Activated T-helper 17 cell treated with anti-CD3 and anti-CD28 coated beads, Interleukin-2, amount 50 U/mL, for 72 hours (primary cell): ENCODE measurements around the gene KRT85. TPM values are rescaled to one million over a fixed set of nuclear protein-coding genes. Genes with fewer than 3 reads are reported as not detected.

Source experiments
- ATAC-seq: fragments of 150-1000 bp; cut with Tn5 transposase; replicated peaks from 2 replicates; pipeline ENCODE4 v1.10.0; 2021; ENCODE audit warnings: mild to moderate bottlenecking, moderate library complexity
- H3K27ac Mint-ChIP-seq: one replicate; pipeline ENCODE4 v1.8.0; 2022; ENCODE audit warnings: mixed read lengths
- H3K27me3 Mint-ChIP-seq: one replicate; pipeline ENCODE4 v1.8.0; 2022; ENCODE audit warnings: mixed read lengths
- H3K36me3 Mint-ChIP-seq: one replicate; pipeline ENCODE4 v1.8.0; 2022; ENCODE audit warnings: low read depth, mild to moderate bottlenecking, mixed read lengths
- H3K4me1 Mint-ChIP-seq: one replicate; pipeline ENCODE4 v1.8.0; 2022; ENCODE audit warnings: mixed read lengths
- H3K4me3 Mint-ChIP-seq: one replicate; pipeline ENCODE4 v1.8.0; 2022; ENCODE audit warnings: mild to moderate bottlenecking, mixed read lengths
- H3K9me3 Mint-ChIP-seq: one replicate; pipeline ENCODE4 v1.8.0; 2022; ENCODE audit warnings: mixed read lengths
- total RNA-seq, 2 donors: library from RNA; stranded (reverse); gene quantifications; one replicate each; pipeline ENCODE4 v1.2.3, GENCODE V29; 2022

The KRT85 gene
- total RNA-seq, 2 donors from 2014 or later, result not detected

DNA sequence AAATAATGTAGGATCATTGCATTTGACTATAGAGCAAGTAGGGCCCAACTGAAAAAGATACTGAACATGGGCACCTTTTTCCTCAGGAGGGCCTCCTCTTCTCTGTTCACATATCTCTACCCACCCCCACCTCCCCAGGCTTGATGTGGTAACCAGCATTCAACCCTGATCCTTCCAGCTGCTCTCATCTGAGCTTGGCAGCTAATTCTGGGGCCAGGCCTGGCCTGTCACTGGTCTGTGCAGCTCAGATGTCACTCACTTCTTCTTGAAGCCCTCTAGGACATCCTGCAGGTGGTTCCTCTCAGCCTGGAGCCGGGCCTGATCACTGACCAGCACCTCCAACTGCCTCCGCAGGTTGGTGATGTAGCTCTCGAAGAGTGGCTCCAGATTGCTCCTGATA lies 16.1 kb upstream of the KRT85 start:
- Mint-ChIP-seq H3K9me3 (no peaks in the 10 kb centered on the region), H3K27ac (no peak overlapping the region), H3K4me1 (peaks cover 7% of the 10 kb centered on the region), H3K27me3 (peaks cover 5% of the 10 kb centered on the region), H3K36me3 (no peaks in the 10 kb centered on the region), H3K4me3 (no peak overlapping the region)
- no peak for ATAC-seq

DNA sequence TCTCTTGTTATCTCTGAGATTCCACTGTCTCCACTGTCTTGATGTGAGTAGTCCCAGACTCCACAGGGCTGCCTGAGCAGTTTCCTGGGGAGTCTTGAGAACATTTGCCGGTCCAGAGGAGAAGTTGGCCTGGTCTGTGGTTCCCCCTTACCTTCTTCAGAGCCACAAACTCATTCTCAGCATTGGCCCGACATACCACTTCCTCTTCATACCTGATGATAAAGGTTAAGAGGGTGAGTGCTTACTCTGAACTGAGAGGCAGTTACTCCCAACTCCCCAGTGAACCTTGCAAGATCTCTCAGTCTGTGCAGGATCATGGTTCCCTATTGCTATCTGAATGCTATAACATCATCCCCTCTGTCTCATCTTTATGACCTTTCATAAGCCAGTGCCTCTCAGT lies 15.6 kb upstream of the KRT85 start:
- H3K9me3 Mint-ChIP-seq, result no peaks in the 10 kb centered on the region
- no peaks in the 10 kb centered on the region for H3K36me3 Mint-ChIP-seq
- peaks cover 7% of the 10 kb centered on the region for H3K4me1 Mint-ChIP-seq
- ATAC-seq, result peak; percentile 43
- peaks cover 5% of the 10 kb centered on the region for H3K27me3 Mint-ChIP-seq
- H3K4me3 Mint-ChIP-seq, result no peak overlapping the region
- no peak overlapping the region for H3K27ac Mint-ChIP-seq

DNA sequence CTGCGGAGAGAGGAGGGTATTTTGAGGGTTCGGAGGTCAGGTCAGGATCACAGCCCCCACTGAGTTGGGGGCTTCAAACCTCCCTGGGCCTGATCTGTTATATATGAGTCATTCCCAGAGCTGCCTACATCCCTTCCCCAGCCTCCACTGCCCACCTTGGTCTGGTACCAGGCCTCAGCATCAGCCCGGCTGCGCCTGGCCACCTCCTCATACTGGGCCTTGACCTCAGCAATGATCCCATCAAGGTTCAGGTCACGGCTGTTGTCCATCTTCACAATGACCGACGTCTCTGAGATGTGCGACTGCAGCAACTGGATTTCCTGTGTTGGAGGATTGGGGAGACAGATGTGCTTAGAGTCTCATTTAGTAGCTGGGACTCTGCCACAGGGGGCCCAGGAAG lies 13.9 kb upstream of the KRT85 start:
- Mint-ChIP-seq H3K4me3 (no peak overlapping the region), H3K36me3 (no peaks in the 10 kb centered on the region), H3K27me3 (peaks cover 9% of the 10 kb centered on the region), H3K27ac (no peak overlapping the region), H3K9me3 (no peaks in the 10 kb centered on the region), H3K4me1 (peaks cover 7% of the 10 kb centered on the region)
- ATAC-seq, result no peak

DNA sequence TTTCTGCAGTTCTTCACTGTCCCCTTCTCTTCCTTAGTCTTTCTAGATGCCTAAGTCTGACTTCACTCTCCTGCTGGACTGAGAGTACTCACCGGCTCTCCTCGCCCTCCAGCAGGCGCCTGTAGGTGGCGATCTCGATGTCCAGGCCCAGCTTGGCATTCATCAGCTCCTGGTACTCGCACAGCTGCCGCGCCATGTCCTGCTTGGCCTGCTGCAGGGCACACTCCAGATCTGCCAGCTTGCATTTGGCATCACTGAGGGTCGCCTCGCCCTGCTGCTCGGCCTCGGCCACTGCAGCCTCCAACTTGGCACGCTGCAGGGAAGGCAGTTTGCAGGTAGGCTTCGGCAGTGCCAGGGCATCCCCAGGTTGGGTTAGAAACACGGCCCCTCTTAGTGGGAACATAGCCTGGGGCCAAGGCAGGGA lies 13.0 kb upstream of the KRT85 start:
- no peaks in the 10 kb centered on the region for H3K9me3 Mint-ChIP-seq
- H3K27ac Mint-ChIP-seq, result no peak overlapping the region
- no peaks in the 10 kb centered on the region for H3K36me3 Mint-ChIP-seq
- no peak for ATAC-seq
- H3K4me3 Mint-ChIP-seq, result no peak overlapping the region
- H3K27me3 Mint-ChIP-seq, result peaks cover 9% of the 10 kb centered on the region
- peaks cover 7% of the 10 kb centered on the region for H3K4me1 Mint-ChIP-seq

DNA sequence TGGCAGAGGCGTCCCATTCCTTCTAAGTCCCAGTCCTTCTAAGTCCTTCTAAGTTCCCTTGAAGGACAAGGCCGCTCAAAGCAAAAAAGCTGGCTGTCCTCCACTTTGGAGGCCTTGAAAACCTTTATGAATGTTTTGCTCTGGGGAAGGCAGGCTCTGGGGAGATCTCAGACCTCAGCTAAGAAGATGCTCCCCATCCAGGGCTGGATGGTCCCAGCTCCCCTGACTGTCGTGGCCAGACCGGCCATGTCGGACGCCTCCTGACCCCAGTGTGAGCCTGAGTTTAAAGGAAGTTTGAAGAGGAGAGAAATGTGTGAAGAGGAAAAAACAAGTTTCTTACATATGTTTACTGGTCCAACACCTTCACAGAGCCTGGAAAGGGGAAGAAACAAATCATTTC lies 12.3 kb upstream of the KRT85 start:
- Mint-ChIP-seq H3K9me3 (no peaks in the 10 kb centered on the region), H3K4me3 (no peak overlapping the region), H3K27me3 (peaks cover 9% of the 10 kb centered on the region), H3K27ac (no peak overlapping the region), H3K4me1 (peaks cover 7% of the 10 kb centered on the region), H3K36me3 (no peaks in the 10 kb centered on the region)
- no peak for ATAC-seq

DNA sequence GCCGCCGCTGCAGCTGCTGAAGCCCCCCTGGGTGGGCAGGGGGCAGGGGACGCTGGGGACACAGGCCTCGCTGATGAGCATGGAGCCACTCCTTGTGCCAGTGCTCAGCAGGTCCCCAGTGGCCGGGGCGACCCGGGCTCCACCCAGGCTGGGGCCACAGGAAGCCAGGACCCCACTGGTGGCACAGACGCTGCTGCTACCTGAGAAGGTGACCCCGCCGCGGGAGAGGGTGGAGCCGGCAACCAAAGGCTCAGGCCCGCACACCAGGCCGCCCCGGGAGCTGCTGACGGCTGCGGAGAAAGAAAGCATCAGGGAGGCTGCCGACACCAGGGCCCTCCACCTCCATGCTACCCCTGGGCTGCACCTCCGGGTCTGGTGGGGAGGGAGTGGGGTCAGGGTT lies 10.8 kb upstream of the KRT85 start:
- Mint-ChIP-seq H3K4me1 (peaks cover 6% of the 10 kb centered on the region), H3K27me3 (peaks cover 9% of the 10 kb centered on the region), H3K9me3 (no peaks in the 10 kb centered on the region), H3K36me3 (no peaks in the 10 kb centered on the region), H3K27ac (no peak overlapping the region), H3K4me3 (no peak overlapping the region)
- ATAC-seq, result no peak

DNA sequence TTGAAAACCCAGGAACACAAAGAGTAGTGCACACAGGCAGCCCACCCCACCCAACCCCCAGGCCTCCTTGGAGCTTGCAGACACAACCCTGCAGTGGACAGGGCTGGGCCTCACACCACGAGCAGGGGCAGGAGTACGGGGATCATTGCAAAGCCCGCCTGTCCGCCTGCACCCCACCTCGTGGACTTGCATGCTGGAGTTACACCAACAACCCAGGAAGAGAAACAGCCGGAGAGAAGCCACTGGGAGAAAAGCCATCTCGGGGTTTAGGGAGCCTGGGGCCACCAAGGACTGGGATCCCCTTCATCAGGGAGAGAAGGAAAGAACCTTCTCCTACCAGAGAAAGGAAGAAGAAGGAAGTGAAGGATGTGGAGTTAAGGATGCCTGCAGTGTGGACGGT lies 10.0 kb upstream of the KRT85 start:
- Mint-ChIP-seq H3K4me1 (no peaks in the 10 kb centered on the region), H3K27ac (no peak overlapping the region), H3K9me3 (no peaks in the 10 kb centered on the region), H3K27me3 (peaks cover 9% of the 10 kb centered on the region), H3K4me3 (no peak overlapping the region), H3K36me3 (no peaks in the 10 kb centered on the region)
- ATAC-seq, result no peak

DNA sequence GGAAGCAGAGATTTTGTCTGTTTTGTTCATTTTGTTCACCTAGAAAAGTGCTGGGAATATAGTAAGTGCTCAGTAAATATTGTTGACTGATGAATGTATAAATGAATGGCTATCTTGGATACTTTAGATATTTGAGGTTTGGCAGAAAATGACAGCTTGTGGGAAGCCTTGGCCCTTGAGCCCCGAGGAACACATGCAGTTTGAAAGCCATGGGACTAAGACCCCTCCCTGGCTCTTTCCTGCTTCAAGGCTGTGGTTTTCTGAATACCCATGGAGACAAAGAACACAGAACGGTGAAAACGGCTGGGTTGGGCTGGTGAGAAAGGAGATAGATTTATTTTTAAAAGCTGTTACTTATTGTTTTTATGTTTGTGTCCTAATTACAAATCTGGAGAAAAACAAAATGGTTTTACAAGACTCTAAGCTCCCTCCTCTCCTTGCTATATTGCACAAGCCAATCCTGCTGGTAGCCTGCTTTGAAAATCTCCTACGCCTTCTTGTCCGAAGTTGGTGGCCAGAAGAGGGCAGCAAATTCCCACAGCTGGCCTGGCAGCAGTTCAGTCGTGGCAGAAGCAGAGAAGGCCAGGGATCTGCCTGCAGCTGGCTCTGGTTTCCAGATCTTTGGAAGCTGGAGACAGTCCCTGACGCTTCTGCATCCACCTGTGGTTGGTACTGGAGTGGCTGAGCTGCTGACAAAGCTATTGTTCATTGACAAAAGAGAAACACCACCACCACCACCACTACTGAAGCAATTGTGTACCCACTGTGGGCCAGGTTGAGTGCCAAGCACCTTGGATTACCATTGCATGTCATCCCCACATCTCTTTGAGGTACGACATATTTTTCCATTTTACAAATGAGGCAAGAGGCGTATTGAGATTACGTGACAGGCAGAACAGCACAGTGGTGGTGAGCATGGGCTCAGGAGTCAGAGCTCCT lies 5.2 kb upstream of the KRT85 start:
- Mint-ChIP-seq H3K27me3 (peaks cover 21% of the 10 kb centered on the region), H3K9me3 (no peaks in the 10 kb centered on the region), H3K27ac (no peak overlapping the region), H3K4me1 (no peaks in the 10 kb centered on the region), H3K36me3 (no peaks in the 10 kb centered on the region), H3K4me3 (no peak overlapping the region)
- peak; percentile 50 for ATAC-seq

DNA sequence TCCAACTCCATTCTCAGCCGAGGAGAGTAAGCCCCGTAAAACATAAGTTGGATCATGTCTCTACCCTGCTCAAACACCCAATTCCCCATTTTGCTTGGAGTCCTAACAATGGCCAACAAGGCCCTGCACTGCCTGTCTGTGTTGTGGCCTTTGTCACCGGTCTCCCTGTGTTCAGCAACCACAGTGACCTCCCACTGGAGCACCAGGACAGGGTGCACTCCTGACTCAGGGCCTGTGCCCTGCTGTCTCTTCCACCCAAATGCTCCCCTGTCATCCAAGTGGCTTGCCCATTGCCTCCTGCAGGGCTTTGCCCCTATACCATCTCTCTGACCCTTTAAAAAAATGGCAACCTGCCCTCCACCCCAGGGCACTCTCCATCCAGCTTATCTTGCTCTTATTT lies 4.4 kb upstream of the KRT85 start:
- H3K4me3 Mint-ChIP-seq, result no peak overlapping the region
- H3K36me3 Mint-ChIP-seq, result no peaks in the 10 kb centered on the region
- H3K9me3 Mint-ChIP-seq, result no peaks in the 10 kb centered on the region
- ATAC-seq, result no peak
- no peak overlapping the region for H3K27ac Mint-ChIP-seq
- H3K27me3 Mint-ChIP-seq, result peaks cover 23% of the 10 kb centered on the region
- H3K4me1 Mint-ChIP-seq, result no peaks in the 10 kb centered on the region

DNA sequence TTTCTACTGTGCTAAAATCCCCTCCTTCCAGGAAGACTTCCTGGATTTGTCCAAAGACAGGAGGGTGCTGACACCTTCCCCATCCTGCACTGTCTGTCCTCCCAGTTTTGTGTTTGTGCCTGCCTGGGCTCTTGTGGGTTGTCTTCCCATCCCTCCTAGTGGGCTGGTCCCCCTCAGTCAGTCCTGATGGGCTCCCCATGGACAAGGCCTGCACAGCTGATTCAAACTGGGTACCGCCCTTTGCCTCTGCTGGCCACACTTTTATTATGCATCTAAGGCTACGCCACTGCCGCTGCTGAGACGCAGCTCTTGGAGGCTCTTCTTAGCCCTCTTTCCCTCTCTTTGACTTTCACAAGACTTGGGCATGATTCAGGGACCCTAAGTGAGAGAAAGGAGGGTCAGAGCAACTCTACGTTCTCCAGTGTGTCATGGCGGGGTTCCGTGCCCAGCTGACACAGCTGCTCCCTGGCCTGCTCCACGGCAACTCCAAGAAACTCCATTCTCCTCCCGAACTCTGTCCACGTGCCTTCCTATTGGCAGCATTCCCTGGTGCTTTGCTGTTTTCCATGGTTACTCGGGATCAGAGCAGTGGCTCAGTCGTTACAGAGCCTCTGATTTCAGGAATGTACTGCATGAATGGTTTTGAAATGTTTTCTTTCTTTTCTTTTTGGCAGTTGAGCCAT lies 3.8 kb upstream of the KRT85 start:
- peaks cover 20% of the 10 kb centered on the region for H3K27me3 Mint-ChIP-seq
- H3K9me3 Mint-ChIP-seq, result no peaks in the 10 kb centered on the region
- no peak overlapping the region for H3K27ac Mint-ChIP-seq
- H3K4me1 Mint-ChIP-seq, result no peaks in the 10 kb centered on the region
- H3K4me3 Mint-ChIP-seq, result no peak overlapping the region
- H3K36me3 Mint-ChIP-seq, result no peaks in the 10 kb centered on the region
- ATAC-seq, result no peak

DNA sequence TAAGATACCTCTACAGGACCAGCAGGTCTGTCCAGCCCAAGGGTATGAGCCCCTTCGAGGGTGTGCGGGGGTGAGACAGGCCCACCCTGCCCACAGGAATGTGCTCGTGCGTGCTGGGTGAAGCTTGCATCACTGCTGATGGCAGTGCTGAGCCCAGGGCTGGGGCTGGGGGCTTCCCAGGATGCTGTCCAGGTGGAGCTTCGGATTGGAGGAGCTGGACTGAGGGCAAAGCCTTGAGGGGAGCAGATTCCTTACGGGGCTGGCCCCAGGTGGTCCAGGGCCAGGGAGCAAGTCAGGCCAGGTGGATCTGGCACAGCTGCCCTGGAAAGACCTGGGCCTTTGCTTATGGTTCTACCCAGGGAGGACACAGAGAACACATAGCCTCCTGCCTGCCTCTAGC lies 2.5 kb upstream of the KRT85 start:
- Mint-ChIP-seq H3K27ac (no peak overlapping the region), H3K9me3 (no peaks in the 10 kb centered on the region), H3K27me3 (peaks cover 20% of the 10 kb centered on the region), H3K4me3 (no peak overlapping the region), H3K4me1 (no peaks in the 10 kb centered on the region), H3K36me3 (no peaks in the 10 kb centered on the region)
- ATAC-seq, result no peak

DNA sequence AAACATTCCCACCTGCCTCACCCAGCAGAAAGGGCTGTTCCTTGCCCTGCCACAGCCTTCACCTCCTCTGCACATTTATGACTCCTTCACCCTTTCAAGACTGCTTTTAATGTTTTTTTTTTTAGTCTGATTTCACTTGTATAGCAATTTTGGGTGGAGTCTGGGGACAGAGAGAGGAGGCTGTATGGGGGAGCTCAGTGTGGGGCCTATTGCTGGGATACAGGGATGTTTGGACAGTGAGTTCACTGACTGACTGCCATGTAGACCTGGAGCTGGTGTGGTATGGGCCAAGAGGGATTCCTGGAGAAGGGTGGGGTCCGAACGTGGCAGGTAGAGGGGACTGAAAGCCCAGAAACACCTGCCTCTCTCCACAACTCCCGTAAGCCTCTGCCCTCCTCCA lies 1.9 kb upstream of the KRT85 start:
- Mint-ChIP-seq H3K4me3 (no peak overlapping the region), H3K27ac (no peak overlapping the region), H3K4me1 (no peaks in the 10 kb centered on the region), H3K27me3 (peaks cover 20% of the 10 kb centered on the region), H3K9me3 (no peaks in the 10 kb centered on the region), H3K36me3 (no peaks in the 10 kb centered on the region)
- ATAC-seq, result no peak

DNA sequence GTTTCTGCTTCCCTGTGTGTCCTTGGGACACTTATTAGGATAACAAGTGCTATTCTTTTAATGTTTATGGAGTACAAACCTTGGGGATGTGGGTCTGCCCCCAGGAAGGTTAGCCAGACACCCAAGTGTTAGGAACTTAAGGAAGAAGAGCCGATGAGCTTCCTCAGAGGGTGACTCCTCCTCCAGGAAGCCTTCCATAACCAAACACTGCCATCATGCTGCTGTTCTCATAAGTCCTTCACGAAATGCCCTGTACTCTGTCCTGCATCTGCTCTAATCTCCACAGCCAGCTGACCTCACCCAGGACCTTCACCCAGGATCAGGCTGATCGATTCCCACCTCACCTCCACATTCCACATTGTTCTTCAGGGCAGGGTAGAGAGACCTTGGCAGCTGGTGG lies 1.2 kb upstream of the KRT85 start:
- Mint-ChIP-seq H3K4me1 (no peaks in the 10 kb centered on the region), H3K27me3 (peaks cover 20% of the 10 kb centered on the region), H3K9me3 (no peaks in the 10 kb centered on the region), H3K36me3 (no peaks in the 10 kb centered on the region), H3K4me3 (no peak overlapping the region), H3K27ac (no peak overlapping the region)
- ATAC-seq, result no peak

DNA sequence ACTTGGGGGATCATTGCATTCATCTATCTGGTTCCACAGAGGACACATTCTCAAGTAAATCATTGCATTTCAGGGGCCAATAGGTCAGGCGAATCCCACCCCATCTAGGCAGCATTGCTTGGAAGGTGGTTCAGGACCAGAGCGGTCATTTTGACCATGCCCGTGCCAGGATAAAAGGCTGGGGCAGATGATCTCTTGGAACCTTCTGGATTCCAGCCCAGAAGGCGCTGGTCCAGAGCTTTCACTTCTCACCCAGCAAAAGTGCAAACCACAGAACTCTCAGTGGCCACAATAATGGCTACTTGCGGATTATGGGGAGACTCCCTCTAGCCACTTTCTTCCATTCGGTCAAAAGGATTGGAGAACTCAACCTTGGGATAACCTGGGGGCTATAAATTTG lies 595 bp upstream of the KRT85 start:
- H3K4me3 Mint-ChIP-seq, result no peak overlapping the region
- H3K27ac Mint-ChIP-seq, result no peak overlapping the region
- no peaks in the 10 kb centered on the region for H3K4me1 Mint-ChIP-seq
- H3K27me3 Mint-ChIP-seq, result peaks cover 20% of the 10 kb centered on the region
- H3K36me3 Mint-ChIP-seq, result no peaks in the 10 kb centered on the region
- ATAC-seq, result no peak
- no peaks in the 10 kb centered on the region for H3K9me3 Mint-ChIP-seq

DNA sequence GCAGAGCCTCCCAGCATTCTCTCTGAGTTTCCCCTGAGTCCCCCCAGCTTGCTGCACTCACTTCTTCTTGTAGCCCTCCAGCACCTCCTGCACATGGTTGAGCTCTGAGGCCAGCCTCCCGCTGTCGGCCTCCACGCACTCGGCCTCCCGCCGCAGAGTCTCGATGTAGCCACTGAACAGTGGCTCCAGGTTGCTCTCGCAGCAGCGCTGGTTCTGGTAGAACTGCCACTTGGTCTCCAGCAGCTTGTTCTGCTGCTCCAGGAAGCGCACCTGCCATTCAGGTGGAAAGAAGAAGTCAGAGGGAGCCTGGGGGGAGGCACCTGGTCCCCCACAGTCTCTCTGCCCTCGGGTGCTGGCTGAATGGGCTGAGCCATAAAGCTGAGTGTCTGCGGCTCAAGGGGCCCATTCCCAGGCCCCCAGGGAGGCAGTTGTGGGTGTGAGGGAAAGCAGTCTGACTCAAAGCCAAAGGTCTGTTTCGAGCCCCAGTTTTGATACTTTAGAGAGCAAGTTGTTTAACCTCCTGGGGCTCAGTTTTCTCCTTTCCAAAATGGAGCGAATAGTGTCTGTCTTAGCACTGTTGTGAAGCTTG lies 2.3 kb downstream of the KRT85 start:
- H3K9me3 Mint-ChIP-seq, result no peaks in the 10 kb centered on the region
- H3K27me3 Mint-ChIP-seq, result peaks cover 10% of the 10 kb centered on the region
- ATAC-seq, result no peak

More for the DNA sequence above, 2.3 kb downstream of the KRT85 start:
- Mint-ChIP-seq H3K36me3 (no peaks in the 10 kb centered on the region), H3K4me3 (no peak overlapping the region), H3K4me1 (no peaks in the 10 kb centered on the region), H3K27ac (no peak overlapping the region)
